NB4 (cell line): ENCODE measurements around the gene HNF1B.

Experiments
- DNase-seq: peaks from one replicate; pipeline ENCODE4 v3.0.0; 2010; ENCODE audit warnings: low read depth
- H3K4me3 ChIP-seq: one replicate; pipeline ENCODE4 v1.5.1; 2011; ENCODE audit warnings: mild to moderate bottlenecking, low read depth, low read length, moderate library complexity
- MYC ChIP-seq: IDR thresholded peaks from 2 replicates; pipeline ENCODE4 v1.6.1; 2011; ENCODE audit warnings: low read depth, low read length
- POLR2A ChIP-seq: IDR thresholded peaks from 2 replicates; pipeline ENCODE4 v1.6.1; 2011; ENCODE audit warnings: mild to moderate bottlenecking; ENCODE audit not compliant: insufficient read length; ENCODE audit errors: extremely low read depth
- TF ChIP-seq, protein P1 (sequence below): IDR thresholded peaks from 2 replicates; pipeline ENCODE4 v1.6.1; 2011; ENCODE audit warnings: low read depth, low read length
- TF ChIP-seq, protein P2 (sequence below): IDR thresholded peaks from one replicate; pipeline ENCODE4 v1.5.1; 2012; ENCODE audit warnings: low read depth, low read length

Gene HNF1B

DNA sequence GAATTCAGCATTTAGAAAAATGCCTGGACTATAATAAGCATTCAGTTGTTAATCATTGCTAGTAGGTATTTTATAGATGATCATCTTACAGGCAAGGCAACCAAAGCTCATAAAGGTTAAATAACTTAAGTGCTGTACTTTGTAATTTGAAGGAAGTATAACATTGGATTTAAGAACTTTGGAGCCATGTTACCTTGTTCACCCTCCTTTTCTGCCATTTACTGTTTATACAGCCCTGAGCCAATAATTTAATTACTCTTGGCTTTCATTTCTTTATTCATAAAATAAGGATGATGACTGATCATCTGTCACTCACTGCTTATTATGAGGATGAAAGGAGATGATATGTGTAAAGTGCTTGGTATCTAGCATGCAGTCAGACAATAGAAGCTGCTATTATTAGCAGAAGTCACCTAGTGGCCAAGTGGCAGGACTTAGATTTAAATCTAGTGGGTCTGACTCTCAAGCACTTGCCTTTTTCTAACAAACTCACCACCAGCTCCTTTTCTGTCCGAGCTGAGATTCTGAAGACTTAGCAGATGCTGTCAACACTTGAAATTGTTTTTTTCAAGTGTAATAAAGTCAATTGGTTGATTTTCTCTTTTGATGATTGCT is 83.4 kb downstream of the HNF1B start:
- TF ChIP-seq MYC (no peak), POLR2A (no peak)
- TF ChIP-seq, protein P1, sequence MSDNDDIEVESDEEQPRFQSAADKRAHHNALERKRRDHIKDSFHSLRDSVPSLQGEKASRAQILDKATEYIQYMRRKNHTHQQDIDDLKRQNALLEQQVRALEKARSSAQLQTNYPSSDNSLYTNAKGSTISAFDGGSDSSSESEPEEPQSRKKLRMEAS = no peak
- TF ChIP-seq, protein P2, sequence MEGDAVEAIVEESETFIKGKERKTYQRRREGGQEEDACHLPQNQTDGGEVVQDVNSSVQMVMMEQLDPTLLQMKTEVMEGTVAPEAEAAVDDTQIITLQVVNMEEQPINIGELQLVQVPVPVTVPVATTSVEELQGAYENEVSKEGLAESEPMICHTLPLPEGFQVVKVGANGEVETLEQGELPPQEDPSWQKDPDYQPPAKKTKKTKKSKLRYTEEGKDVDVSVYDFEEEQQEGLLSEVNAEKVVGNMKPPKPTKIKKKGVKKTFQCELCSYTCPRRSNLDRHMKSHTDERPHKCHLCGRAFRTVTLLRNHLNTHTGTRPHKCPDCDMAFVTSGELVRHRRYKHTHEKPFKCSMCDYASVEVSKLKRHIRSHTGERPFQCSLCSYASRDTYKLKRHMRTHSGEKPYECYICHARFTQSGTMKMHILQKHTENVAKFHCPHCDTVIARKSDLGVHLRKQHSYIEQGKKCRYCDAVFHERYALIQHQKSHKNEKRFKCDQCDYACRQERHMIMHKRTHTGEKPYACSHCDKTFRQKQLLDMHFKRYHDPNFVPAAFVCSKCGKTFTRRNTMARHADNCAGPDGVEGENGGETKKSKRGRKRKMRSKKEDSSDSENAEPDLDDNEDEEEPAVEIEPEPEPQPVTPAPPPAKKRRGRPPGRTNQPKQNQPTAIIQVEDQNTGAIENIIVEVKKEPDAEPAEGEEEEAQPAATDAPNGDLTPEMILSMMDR = no peak
- DNase-seq = no peak
- no peak overlapping the region for H3K4me3 ChIP-seq

DNA sequence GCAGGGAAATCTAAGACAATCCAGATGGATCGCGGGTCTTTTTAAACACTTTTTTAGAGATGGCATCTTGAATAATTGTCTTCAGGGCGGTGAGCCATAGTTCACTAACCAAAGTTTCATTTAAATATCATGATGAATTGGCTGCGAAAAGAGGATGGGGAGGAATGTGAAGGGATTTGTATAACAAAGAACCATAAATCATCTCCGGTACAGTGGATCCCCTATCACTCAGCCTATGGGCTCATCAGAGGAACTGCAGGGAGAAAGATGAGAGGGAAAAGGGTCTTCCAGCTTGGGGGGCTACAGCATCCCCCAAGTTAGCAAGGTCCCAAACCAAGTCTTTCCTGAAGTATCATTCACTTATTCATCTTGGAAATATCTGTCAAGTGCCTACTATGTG is 84.9 kb downstream of the HNF1B start:
- no peak overlapping the region for H3K4me3 ChIP-seq
- DNase-seq = no peak
- no peak for TF ChIP-seq MYC
- TF ChIP-seq, protein P2 = no peak

DNA sequence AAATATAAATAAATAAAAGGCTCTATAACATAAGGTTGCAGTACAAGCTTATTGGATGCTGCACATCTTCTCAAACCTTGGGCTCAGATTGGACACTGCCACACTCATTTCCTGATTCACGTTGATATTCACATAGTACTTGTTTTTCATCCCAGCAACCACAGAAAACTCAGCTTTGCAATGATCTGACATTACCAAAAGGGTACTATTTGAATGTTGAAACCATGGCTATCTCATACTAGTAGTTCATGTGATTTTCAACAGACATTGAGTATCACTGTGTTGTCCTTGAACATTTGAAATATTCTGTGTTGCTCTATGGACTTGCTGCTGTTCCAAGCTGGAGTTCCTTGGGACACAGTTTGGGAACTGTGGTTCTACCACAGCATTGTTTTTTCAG is 87.7 kb downstream of the HNF1B start:
- no peak for TF ChIP-seq MYC
- TF ChIP-seq, protein P2 = no peak
- no peak for TF ChIP-seq POLR2A
- TF ChIP-seq, protein P1 = no peak
- DNase-seq = no peak
- H3K4me3 ChIP-seq = no peak overlapping the region

DNA sequence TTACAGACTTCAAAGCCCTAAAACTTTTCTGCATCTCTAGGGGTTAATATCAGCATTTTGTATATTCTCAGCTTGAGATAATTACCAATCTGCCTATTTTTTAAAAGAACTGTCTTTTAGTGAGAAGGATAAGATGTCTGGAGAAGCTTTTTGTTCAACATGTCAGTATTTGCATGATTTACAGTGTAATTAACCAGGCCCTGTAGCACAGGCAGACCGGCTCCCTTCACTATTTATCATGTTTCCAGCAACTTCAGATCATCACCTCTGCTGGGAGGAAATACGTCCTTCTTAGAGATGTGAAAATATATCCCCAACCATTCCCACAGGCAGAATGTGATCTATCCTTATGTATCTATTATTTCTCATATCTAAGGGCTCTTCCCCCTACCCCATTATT is 93.0 kb downstream of the HNF1B start:
- DNase-seq = no peak
- TF ChIP-seq, protein P1 = no peak
- TF ChIP-seq POLR2A (no peak), MYC (no peak)
- TF ChIP-seq, protein P2 = no peak
- no peak overlapping the region for H3K4me3 ChIP-seq

DNA sequence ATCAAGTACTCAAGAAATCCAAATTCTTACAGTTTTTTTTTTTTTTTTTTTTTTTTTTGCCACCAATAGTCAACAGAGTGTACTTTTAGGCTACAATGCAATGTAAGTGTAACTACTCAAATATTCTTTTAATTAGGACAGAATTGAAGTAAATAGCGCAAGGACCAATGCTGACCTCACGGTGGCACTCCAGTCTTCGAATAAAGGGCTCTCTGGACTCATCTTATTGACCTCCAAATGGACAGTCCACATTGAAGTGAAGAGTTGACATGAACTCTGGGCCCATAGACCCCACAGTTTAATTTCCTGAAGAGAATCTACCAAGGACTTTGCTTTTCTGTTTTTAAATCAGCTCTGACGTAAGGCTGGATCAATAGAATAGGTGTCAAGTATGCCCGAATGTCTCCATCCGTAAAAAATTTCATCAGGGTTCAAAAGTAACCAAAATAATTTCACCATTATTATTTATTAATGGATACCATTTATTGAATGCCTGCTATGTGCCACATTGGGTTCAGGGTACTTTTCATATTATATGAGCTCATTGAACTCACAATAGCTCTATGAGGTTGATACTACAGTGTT is 94.3 kb downstream of the HNF1B start:
- no peak overlapping the region for H3K4me3 ChIP-seq
- TF ChIP-seq, protein P2 = peak; percentile 33
- no peak for TF ChIP-seq MYC
- no peak for TF ChIP-seq POLR2A
- TF ChIP-seq, protein P1 = no peak
- peak; percentile 60 for DNase-seq

DNA sequence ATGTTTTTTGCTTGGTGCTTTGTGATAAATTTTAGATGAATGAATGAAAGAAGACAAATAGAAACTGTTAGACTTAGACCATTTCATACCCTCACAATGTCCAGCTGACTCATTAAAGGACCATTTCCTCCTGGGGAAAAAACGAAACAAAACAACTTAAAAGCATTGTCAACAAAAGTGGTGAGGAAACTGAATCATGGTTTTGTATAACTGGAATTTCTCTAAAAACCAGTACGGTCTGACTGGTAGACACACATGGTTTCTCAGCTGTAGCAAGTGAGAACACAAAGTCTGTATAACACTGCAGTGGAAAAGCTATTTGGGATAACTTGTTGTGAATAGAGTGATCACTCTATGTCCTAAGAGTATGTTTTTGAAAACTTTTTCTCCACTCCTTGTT is 96.3 kb downstream of the HNF1B start:
- no peak overlapping the region for H3K4me3 ChIP-seq
- no peak for DNase-seq
- TF ChIP-seq, protein P2 = no peak
- TF ChIP-seq, protein P1 = no peak
- TF ChIP-seq MYC = no peak
- no peak for TF ChIP-seq POLR2A
